GM21367 (cell line): ENCODE data around the gene RAC3.

Experiments used
- ATAC-seq: cut with Tn5 transposase; IDR thresholded peaks from one replicate; pipeline ENCODE4 v1.9.1; 2021; ENCODE audit not compliant: unreplicated experiment

Gene RAC3

DNA sequence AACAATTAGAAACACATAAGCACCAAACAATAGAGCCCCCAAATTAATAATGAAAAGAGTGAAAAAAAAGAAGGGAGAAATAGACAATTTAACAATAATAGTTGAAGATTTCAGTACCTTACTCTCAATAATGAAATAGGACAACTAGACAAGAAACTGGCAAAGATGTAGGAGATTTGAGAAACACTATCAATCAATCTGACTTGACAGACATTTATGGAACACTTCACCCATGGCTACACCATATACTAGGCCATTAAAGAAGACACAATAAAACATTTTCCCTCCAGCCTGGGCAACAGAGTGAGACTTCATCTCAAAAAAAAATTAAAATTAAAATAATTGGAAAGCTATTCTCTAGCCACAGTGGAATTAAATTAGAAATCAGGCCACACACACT is 39.1 kb downstream of the RAC3 start:
- no peak for ATAC-seq

DNA sequence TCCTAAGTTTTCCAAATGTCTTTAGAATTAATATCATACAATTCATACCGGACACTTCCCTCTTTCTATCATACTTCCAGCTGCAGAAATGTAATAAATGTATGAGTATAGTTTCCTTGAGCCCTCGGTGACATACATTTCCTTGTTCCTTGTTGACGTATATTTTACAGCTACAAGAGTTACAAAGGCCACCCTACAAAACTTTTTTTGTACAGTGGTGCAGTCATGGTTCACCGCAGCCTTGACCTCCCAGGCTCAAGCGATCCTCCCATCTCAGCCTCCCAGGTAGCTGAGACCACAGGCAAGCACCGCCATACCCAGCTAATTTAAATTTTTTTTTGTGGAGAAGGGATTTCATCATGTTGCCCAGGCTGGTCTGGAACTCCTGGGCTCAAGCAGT is 41.3 kb downstream of the RAC3 start:
- no peak for ATAC-seq

DNA sequence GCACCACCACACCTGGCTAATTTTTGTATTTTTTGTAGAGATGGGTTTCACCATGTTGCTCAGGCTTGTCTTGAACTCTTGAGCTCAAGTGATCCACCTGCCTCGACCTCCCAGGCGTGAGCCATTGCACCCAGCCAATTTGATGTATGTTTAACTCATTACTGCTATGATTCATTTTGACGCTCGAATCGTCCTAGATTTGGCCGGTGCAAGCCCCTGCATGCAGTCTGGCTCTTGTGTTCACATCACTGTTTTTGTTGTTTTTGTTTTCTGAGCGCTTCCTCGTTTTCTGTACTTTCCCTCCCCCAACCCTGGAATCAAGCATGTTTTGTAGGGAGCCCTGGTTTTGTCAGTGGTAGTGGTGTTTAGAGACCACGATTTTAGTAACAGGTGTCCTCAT is 42.0 kb downstream of the RAC3 start:
- ATAC-seq = no peak

DNA sequence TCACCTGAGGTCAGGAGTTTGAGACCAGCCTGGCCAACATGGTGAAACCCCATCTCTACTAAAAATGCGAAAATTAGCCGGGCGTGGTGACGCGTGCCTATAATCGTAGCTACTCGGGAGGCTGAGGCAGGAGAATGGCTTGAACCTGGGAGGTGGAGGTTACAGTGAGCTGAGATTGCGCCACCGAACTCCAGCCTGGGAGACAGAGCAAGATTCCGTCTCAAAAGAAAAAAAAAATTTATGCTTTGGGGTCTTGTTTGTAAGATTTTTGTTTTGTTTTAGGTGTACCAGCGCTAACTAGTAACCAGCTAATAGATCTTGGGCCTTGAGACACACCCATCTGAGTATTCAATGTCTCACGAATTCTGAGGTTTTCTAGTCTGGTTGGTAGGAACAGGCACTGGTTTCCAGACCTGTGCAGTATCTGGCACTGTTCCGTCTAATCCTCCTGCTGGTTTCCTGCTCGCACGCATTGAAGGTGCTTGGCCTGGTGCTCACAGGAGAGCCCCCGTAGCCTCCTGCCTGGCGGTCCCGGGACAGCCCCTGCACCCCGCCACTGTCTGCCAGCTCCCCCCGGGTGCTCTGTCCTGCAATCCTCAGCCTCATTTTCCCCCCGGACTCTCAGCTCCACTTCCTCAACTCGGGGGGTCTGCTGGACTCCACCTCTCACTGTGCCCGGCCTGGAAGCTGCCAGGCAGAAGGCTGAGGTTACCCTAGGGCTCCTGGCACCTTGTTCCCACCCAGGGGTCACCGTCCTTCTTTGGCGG is 44.7 kb downstream of the RAC3 start:
- no peak for ATAC-seq

DNA sequence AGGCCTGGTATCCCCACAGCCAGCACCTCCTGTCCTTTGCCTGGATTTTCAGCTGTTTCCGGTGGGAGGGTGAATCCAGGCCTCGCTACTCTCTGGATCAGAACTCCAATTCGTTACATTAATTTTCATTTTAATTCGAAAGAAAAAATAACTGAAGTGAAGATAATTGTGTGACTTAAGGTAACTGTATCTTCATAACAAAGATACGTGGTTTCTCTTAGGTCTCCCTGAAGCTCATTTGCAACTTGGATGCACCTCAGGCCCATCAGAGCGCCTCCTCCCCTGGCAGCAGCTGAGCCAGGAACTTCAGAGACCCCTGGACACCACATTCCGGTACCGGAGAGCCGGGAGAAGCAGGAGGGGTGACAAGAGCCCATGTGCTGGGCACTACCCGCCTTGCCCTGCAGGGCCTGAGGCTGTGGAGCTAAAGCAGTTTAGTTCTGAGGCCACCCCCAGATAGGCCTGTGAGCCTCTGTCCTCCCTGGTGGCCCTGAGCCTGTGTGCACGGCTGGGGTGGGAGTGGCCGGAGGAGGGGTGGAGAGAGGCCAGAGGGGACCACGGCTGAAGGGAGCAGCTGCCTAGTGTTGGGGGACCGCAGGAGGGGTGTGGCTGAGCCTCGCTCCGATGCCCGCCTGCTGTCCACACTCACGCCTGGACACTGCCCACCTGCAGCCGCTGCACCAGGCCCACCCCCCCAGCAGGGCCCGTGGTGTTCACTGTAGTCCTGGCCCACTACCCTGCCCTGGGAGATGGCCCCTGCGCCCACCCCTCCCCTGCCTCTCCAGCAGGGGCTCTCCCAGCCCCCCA is 45.5 kb downstream of the RAC3 start:
- no peak for ATAC-seq

DNA sequence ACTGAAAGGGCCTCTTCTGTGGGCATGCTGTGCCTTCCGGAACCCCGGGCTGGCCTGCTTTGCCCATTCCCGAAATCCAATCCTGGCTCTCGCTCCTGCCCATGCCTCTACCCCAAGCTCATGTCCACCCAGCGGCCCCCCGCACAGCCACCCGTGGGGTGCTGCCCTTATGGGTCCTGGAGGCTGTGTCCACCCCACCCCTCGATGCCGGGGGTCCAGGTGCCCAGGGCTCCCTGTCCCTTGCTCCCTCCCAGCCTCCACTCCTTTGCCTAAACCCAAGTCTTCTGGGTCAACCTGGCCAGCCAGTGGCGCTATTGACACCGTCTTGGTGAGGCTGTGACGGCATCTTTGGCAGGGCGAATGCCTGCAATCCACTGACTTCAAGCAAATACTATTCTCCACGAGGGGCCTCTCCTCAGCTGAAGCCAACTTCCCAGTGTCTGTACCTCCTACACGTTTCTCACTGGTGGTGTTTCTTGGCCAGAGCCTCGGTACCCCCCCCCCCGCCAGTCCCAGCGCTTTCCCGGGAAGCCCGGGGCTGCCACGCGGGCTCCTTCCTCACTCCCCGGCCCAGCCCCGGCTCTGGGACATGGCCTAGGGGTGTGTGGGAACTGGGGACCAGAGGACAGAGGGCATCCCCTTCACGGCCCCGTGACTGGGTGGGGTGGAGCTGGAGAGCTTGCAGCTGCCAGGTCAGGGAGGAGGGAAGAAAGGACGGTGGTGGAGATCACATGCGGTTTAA is 46.3 kb downstream of the RAC3 start:
- no peak for ATAC-seq

DNA sequence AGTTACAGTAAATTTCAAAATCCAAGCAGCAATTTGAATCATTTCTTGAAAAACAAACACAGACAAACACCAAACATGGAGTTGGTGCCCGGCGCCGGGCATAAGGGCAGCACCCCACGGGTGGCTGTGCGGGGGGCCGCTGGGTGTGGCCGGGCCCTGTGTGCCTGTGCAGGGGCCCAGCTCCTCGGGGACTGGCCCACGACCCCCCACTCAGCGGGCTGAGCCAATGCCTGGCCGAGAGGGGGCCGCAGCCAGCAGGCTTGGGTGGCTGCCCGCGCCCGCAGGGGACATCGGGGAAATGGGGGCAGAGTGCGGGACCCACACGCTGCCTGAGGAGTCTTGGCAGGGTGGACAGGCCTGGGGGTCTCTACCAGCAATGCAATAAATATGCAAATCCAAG is 47.0 kb downstream of the RAC3 start:
- no peak for ATAC-seq

DNA sequence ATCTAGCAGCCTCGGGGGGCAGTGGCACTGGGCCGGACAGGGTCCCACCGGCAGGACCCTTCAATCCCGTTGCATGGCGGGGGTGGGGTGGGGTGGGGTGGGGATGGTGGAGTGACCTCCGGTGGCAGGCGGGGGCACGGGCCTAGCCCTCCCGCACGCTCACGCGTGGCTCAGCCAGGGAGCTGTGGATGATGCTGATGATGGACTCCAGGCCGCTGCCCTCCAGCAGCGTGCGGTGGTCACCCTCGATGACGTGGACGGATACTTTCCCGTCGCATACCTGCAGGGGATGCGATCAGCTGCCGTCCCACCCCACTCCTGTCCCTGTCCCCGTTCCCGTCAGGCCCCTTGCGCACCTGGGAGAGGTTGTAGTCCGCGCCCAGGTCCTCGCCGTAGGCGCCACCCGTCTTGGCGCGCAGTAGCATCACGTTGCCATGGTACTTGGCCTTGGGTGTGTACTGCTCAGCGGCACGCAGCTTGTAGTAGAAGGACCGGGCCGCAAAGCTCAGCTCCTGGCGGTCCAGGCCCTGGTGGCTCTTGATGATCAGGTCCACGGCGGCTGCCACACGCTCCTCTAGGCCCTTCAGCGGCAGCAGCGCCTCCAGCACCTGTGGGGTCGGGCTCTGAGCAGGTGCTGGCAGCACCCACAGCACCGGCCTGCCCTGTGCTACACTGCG is 47.7 kb downstream of the RAC3 start:
- ATAC-seq = no peak

DNA sequence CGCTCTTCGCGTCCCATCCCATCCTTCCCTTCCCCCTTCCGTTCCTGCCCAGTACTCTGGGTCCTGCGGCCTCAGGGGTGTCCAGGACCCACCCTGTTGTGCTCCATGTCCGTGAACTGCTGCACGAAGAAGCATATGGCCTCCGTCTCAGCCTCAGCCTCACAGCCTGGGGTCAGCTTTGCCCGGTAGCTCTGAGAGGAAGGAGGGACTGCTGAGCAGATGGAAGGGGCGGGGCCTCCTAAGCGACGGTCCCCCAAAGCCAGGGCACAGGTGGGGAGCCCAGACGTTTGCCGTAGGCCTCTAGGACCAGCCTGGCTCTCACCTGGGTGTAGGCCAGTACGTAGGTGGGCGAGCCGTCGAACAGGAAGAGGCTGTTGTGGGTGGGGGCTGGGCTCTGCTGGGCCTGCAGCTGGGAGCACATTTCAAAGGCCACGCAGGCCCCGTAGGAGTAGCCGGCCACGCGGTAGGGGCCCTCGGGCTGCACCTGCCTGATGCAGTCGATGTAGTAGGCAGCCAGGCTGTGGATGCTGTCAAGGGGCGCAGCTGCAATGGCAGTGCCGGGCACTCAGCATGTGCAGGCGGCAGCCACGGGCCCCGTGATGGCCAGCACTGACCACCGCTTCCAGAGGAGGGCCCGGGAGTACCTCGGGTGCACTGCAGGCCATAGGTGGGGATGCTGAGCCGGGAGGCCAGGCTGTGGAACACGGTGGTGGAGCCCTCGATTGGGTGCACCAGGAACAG is 48.7 kb downstream of the RAC3 start:
- no peak for ATAC-seq

DNA sequence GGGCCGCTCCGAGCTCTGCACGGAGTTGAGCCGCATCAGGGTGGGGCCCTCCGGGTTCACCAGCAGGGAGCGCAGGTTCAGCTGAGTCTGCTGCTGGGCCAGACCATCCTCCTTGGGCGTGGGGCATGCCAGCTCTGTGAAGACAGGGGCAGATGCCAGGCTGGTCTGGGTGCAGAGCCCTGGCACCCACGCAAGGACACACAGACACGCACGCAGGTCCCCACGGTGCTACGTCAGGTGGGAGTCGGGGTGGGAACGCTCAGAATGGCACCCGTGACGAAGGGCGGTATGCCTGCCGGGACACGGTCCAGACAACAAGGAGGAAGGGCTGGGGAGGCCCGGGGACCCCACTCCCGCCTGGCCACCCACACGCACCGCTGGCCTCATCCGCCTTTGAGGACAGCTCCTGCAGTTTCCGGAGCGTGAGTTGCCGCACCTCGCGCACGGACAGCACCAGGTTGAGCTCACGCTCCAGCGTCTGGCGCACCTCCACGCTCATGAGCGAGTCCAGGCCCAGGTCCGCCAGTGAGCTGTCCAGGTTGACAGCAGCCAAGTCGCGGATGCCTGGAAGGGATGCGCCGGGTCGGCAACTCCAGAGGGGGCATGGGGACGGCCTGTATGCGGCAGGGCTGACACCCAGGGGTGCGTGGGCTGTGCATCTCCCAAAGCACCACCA is 49.4 kb downstream of the RAC3 start:
- ATAC-seq = no peak

DNA sequence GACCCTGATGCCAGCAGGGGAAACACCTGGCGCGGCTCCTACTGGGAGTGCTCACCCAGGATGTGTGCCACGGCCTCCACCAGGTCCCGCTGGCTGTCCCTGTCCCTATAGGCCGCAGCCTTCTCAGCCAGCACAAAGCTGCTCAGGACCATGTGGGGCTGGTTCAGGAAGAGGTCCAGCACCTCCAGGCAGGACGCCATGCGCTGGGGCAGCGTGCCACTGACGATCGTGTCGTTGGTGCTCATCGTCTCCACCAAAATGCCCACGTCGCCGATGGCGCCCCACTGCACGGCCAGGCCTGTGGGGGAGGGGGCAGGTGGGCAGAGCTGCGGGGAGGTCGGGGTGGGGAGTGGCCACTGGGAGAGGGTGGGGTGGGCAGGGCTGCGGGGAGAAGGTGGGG is 50.1 kb downstream of the RAC3 start:
- ATAC-seq = no peak

DNA sequence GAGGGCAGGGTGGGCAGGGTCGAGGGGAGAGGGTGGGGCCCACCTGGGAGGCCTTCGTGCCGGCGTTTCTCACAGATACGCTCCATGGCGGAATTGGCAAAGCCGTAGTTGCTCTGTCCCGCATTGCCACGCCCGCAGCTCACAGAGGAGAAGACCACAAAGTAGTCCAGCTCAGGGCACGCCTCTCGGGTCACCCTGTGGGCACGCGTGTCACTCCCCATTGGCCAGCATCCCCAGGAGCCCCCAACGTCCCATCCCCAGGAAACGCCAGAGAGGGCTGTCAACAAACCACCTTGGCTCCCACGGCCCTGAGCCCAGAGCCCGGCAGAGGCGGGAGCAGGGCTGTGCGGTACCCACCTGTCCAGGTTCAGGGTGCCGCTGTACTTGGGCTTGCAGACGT is 50.5 kb downstream of the RAC3 start:
- no peak for ATAC-seq

DNA sequence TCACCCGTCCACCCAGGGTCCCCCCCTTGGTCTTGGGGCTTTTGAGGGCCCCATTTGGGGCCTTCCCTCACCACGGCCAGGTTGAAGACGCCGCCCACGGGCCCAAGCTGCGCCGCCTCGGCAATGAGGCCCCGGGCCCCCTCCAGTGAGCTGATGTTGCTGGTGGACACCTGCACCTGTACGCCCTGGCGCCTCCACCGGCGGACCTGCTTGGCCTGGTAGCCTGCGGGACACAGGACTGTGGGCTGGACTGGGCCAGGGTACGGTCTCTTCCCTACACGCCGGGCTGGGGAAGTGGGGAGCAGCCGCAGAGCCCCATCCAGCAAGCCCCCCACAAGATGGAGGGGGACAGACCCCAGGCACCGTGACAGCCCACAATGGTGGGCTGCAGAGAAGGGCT is 51.0 kb downstream of the RAC3 start:
- ATAC-seq = no peak

DNA sequence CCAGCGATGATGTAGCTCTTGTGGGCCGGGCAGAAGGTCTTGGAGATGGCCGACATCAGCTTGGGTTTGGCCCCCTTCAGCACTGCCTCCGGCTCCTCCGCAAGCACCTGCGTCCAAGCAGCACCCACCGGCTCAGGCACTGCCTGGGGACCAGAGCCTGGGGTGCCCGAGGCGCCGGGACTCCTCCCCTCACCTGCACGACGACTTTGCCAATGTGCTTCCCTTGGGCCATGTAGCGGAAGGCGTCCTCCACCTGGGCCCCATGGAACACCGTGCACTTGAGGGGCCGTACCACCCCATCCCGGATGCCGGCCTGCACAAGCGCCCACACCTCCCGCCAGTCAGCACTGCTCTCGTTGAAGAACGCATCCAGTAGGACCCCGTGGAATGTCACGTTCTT is 51.5 kb downstream of the RAC3 start:
- no peak for ATAC-seq
